Adrenal gland (tissue), 12 donors: ENCODE data around the gene MGST2. TPM values are rescaled to one million over a fixed set of nuclear protein-coding genes. Genes with fewer than 3 reads are reported as not detected.
A peak's percentile ranks its signal among the peaks of the same experiment; 100 is the strongest.

Experiments
- DNase-seq, 7 donors: peaks; one replicate each; pipeline ENCODE4 v3.0.0-alpha.2; 2019 to 2020
- H3K27ac ChIP-seq, 5 donors: fragments of 200-600 bp; sonication (generic) in 4 of 5; 1 replicate in 3 of 5; 2 replicates in 2 of 5; pipeline versions ENCODE4 v1.5.1 to v1.8.0; 2016 to 2020; ENCODE audit warnings: mild to moderate bottlenecking in 1 of 5
- H3K27me3 ChIP-seq: fragments of 200-600 bp; 2 replicates; pipeline ENCODE4 v1.8.0; 2021
- H3K36me3 ChIP-seq, 2 donors: fragments of 200-600 bp; replicated peaks in 1 of 2; 1 replicate in 1 of 2; 2 replicates in 1 of 2; pipeline versions ENCODE4 v1.5.1 to v1.8.0; 2018 to 2022
- H3K4me1 ChIP-seq, 2 donors: fragments of 200-600 bp; replicated peaks in 1 of 2; 1 replicate in 1 of 2; 2 replicates in 1 of 2; pipeline versions ENCODE4 v1.5.1 to v1.8.0; 2018 to 2021
- H3K4me3 ChIP-seq, 4 donors: fragments of 200-600 bp; sonication (generic) in 3 of 4; one replicate each; pipeline ENCODE4 v1.5.1; 2016 to 2018
- H3K9me3 ChIP-seq, 3 donors: fragments of 200-600 bp; sonication (generic) in 1 of 3; replicated peaks in 1 of 3; 1 replicate in 2 of 3; 2 replicates in 1 of 3; pipeline versions ENCODE4 v1.5.1 to v1.8.0; 2016 to 2021
- CTCF ChIP-seq, 6 experiments: fragments of 450-650 bp in 4 of 6; fragments of 200-600 bp in 2 of 6; sonication (generic) in 1 of 6; IDR thresholded peaks; 1 replicate in 5 of 6; 2 replicates in 1 of 6; pipeline versions ENCODE4 v1.5.1 to v1.8.0; 2016 to 2021; ENCODE audit warnings: antibody characterized with exemption in 6 of 6, mild to moderate bottlenecking in 2 of 6, moderate library complexity in 1 of 6
- POLR2A ChIP-seq, 2 donors: fragments of 450-650 bp; IDR thresholded peaks; one replicate each; pipeline ENCODE4 v1.6.1; 2017; ENCODE audit warnings: antibody characterized with exemption in 2 of 2, mild to moderate bottlenecking in 2 of 2, moderate library complexity in 1 of 2
- WGBS, 4 donors: extraction: QIAGEN DNeasy Blood & Tissue Kit in 2 of 4; methylation state at CpG; one replicate each; pipeline versions ENCODE4 v1.1.5 to v1.1.7; 2013 to 2017; 5-methylcytosine and 5-hydroxymethylcytosine counted together
- intact Hi-C, 2 donors: fragments of 100-400 bp; cut with DNase I; formaldehyde crosslinking; loops; one replicate each; pipeline versions ENCODE4 v1.14.1 to v1.15.0; 2022 to 2023
- polyA plus RNA-seq, 3 donors: library from polyadenylated mRNA; stranded (reverse); fragments of 200-250 nt in 2 of 3; fragments of 350-450 nt in 1 of 3; fragmentation: Illumina TruSeq in 1 of 3; extraction: RNeasy Lipid Tissue Mini Kit (QIAGEN cat#74804) in 1 of 3; gene quantifications; one replicate each; pipeline ENCODE4 v1.2.3, GENCODE V29; 2013 to 2014
- total RNA-seq, 9 donors: library from RNA; depleted of rRNA in 4 of 9; stranded (reverse); fragments of >200 nt in 4 of 9; fragments of 120-200 nt in 1 of 9; fragmentation: NEBNext Ultra II Directional in 1 of 9; extraction: Animal tissue kit (Norgen Biotek cat#: 25700) in 1 of 9; gene quantifications; one replicate each; pipeline versions ENCODE4 v1.1.0 to v1.2.4, GENCODE V29; 2013 to 2023
- donor health status: healthy with polysubstance abuse.
- donor health status: Bipolar disorder and iron deficiency.
- donor health status: DM: yes; HTN: yes; CAD: no.
- donor health status: DM: no; HTN: no; CAD: no.
- donor health status: DM: no; HTN: no; CAD: no.
- donor health status: DM: yes; HTN: yes; CAD: no.

The MGST2 gene
- total and polyA plus RNA-seq, 12 donors, result 95.5 to 271 (median 134) TPM

GRCh38 chr4:139668658-139669201 lies 3.1 kb downstream of the MGST2 start:
- Histone ChIP-seq H3K9me3 (no peaks in the 10 kb centered on the region), H3K4me1 (peaks cover 25 to 51% of the 10 kb centered on the region in 2 donors), H3K4me3 (no peak overlapping the region), H3K36me3 (peaks cover 0 to 3% of the 10 kb centered on the region in 2 donors), H3K27ac (no peak overlapping the region), H3K27me3 (no peaks in the 10 kb centered on the region)
- intact Hi-C loops, result no loop called here
- TF ChIP-seq CTCF (IDR thresholded peaks at IDR 0.05), result no peak
- TF ChIP-seq POLR2A (IDR thresholded peaks at IDR 0.05), result no peak
- 84 to 91% (median 89%) methylated on average over 4 of the region's 4 CpGs for WGBS, 4 donors
- DNase-seq, result peak in 1 of 7 donors; percentile 48

GRCh38 chr4:139669335-139669734 lies 3.7 kb downstream of the MGST2 start:
- no peak overlapping the region for H3K4me3 ChIP-seq
- no peaks in the 10 kb centered on the region for H3K27me3 ChIP-seq
- DNase-seq, result peak in 1 of 7 donors; percentile 36
- peaks cover 0 to 3% of the 10 kb centered on the region in 2 donors for H3K36me3 ChIP-seq
- no peaks in the 10 kb centered on the region for H3K9me3 ChIP-seq
- intact Hi-C loops, result no loop called here
- peaks cover 25 to 54% of the 10 kb centered on the region in 2 donors for H3K4me1 ChIP-seq
- TF ChIP-seq CTCF (IDR thresholded peaks at IDR 0.05) (no peak), POLR2A (IDR thresholded peaks at IDR 0.05) (no peak)
- H3K27ac ChIP-seq, result peak overlapping the region in 1 of 5 donors; percentile 0
- WGBS, 4 donors, result 83 to 92% (median 88%) methylated on average over 4 to 6 of the region's 6 CpGs

- Histone ChIP-seq H3K4me1 (peaks cover 23 to 56% of the 10 kb centered on the region in 2 donors), H3K4me3 (no peak overlapping the region), H3K9me3 (no peaks in the 10 kb centered on the region), H3K27me3 (no peaks in the 10 kb centered on the region), H3K27ac (peak overlapping the region in 1 of 5 donors; percentile 0), H3K36me3 (peaks cover 0 to 3% of the 10 kb centered on the region in 2 donors)
- intact Hi-C loops, result no loop called here
- peak in 1 of 7 donors; percentile 25 for DNase-seq
- TF ChIP-seq POLR2A (IDR thresholded peaks at IDR 0.05) (no peak), CTCF (IDR thresholded peaks at IDR 0.05) (no peak)
- 70 to 84% (median 77%) methylated on average over 6 of the region's 6 CpGs for WGBS, 4 donors
These were observed 4.3 kb downstream of the MGST2 start for GRCh38 chr4:139669890-139670289.

GRCh38 chr4:139670775-139671174 lies 5.2 kb downstream of the MGST2 start:
- whole genome bisulfite sequencing, 4 donors, result 94 to 97% (median 95%) methylated on average over 3 of the region's 3 CpGs
- Histone ChIP-seq H3K27me3 (no peaks in the 10 kb centered on the region), H3K4me1 (peaks cover 17 to 51% of the 10 kb centered on the region in 2 donors), H3K36me3 (peaks cover 0 to 5% of the 10 kb centered on the region in 2 donors), H3K27ac (no peak overlapping the region), H3K4me3 (no peak overlapping the region), H3K9me3 (no peaks in the 10 kb centered on the region)
- intact Hi-C loops, result no loop called here
- peak in 1 of 7 donors; percentile 21 for DNase-seq
- no peak for TF ChIP-seq CTCF (IDR thresholded peaks at IDR 0.05)
